GM18858 (cell line): ENCODE measurements around the gene ZCCHC24.
A peak's percentile ranks its signal among the peaks of the same experiment; 100 is the strongest.
"Not testable (repeated sequence)": the region's sequence is repeated elsewhere in the genome, so short reads cannot be mapped to it uniquely, and the experiment has no call there.

Experiments used
- ATAC-seq: cut with Tn5 transposase; IDR thresholded peaks from one replicate; pipeline ENCODE4 v1.9.1; 2021; ENCODE audit not compliant: unreplicated experiment

ZCCHC24 gene

GRCh38 chr10:79447249-79447648 lies 1.8 kb upstream of the ZCCHC24 start:
- not testable (repeated sequence) for ATAC-seq

- no peak for ATAC-seq
Measured at GRCh38 chr10:79446758-79447084, 1.3 kb upstream of the ZCCHC24 start.

GRCh38 chr10:79445977-79446757 lies 743 bp upstream of the ZCCHC24 start:
- ATAC-seq = peak; percentile 6

- ATAC-seq = no peak
Measured at GRCh38 chr10:79444199-79445119, 965 bp downstream of the ZCCHC24 start.

GRCh38 chr10:79443338-79444198 lies 1.9 kb downstream of the ZCCHC24 start:
- no peak for ATAC-seq

- ATAC-seq = no peak
Measured at GRCh38 chr10:79442171-79443040, 3.0 kb downstream of the ZCCHC24 start.

- no peak for ATAC-seq
Measured at GRCh38 chr10:79441433-79441832, 4.0 kb downstream of the ZCCHC24 start.

- ATAC-seq = no peak
Measured at GRCh38 chr10:79440281-79440680, 5.1 kb downstream of the ZCCHC24 start.

GRCh38 chr10:79438699-79439085 lies 6.7 kb downstream of the ZCCHC24 start:
- no peak for ATAC-seq

GRCh38 chr10:79438021-79438698 lies 7.3 kb downstream of the ZCCHC24 start:
- no peak for ATAC-seq

- ATAC-seq = no peak
Measured at GRCh38 chr10:79437111-79437814, 8.2 kb downstream of the ZCCHC24 start.

GRCh38 chr10:79436850-79437103 lies 8.6 kb downstream of the ZCCHC24 start:
- ATAC-seq = no peak

- no peak for ATAC-seq
Measured at GRCh38 chr10:79436066-79436849, 9.2 kb downstream of the ZCCHC24 start.

- no peak for ATAC-seq
Measured at GRCh38 chr10:79435271-79436065, 10.0 kb downstream of the ZCCHC24 start.

- no peak for ATAC-seq
Measured at GRCh38 chr10:79434821-79435251, 10.6 kb downstream of the ZCCHC24 start.

GRCh38 chr10:79434223-79434687 lies 11.2 kb downstream of the ZCCHC24 start:
- no peak for ATAC-seq
